Bronchial epithelial cell (primary cell): ENCODE data around the gene MRPL41. TPM values are rescaled to one million over a fixed set of nuclear protein-coding genes. Genes with fewer than 3 reads are reported as not detected.

ENCODE experiments used
- DNase-seq: peaks from one replicate; pipeline ENCODE4 v3.0.0-alpha.2; 2010; ENCODE audit warnings: low read depth
- FAIRE-seq: peaks from 2 replicates; lab custom pipeline; 2011; peaks lifted over from hg19 to GRCh38; lab: Jason Lieb, UNC
- H3K27me3 ChIP-seq: 2 replicates; pipeline ENCODE4 v1.5.1; 2011; ENCODE audit warnings: low read length; ENCODE audit not compliant: control insufficient read depth, insufficient read depth
- H3K36me3 ChIP-seq: 2 replicates; pipeline ENCODE4 v1.5.1; 2011; ENCODE audit warnings: low read length; ENCODE audit not compliant: control insufficient read depth, insufficient read depth
- H3K4me3 ChIP-seq: 2 replicates; pipeline ENCODE4 v1.5.1; 2011; ENCODE audit warnings: mild to moderate bottlenecking, low read depth, low read length, control low read depth
- CTCF ChIP-seq: IDR thresholded peaks from 2 replicates; pipeline ENCODE4 v1.5.1; 2011; ENCODE audit warnings: mild to moderate bottlenecking, moderate library complexity, low read length, control low read depth, inconsistent platforms; ENCODE audit not compliant: insufficient read depth, severe bottlenecking
- total RNA-seq: library from RNA; depleted of rRNA; stranded (reverse); fragments of >200 nt; gene quantifications from 2 replicates; pipeline ENCODE4 v1.2.1, GENCODE V29; 2014

MRPL41 gene
- total RNA-seq, 1 donor from 2014 or later: 64.2 TPM

DNA sequence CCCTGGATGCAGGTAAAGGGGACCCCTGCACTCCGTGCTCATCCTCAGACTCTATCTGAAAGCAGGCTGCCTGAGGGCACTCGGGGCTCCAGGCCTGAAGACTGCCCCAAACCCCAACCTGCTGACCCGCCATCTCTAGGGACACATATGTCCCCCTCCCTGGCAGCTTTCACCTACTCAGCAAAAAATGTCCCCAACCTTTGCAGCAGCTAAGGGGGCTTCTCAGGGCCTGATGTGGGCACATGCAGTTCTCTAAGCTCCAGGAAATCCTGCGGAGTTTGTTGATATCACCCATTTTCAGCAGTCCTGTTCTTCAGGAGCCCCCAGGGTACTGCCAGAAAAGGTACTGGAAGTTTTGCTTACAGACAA is 29.3 kb downstream of the MRPL41 start:
- no peak for TF ChIP-seq CTCF
- Histone ChIP-seq H3K36me3 (peaks cover 22% of the 10 kb centered on the region), H3K4me3 (no peak overlapping the region), H3K27me3 (no peaks in the 10 kb centered on the region)
- DNase-seq (no peak), FAIRE-seq (peak; percentile 28)

DNA sequence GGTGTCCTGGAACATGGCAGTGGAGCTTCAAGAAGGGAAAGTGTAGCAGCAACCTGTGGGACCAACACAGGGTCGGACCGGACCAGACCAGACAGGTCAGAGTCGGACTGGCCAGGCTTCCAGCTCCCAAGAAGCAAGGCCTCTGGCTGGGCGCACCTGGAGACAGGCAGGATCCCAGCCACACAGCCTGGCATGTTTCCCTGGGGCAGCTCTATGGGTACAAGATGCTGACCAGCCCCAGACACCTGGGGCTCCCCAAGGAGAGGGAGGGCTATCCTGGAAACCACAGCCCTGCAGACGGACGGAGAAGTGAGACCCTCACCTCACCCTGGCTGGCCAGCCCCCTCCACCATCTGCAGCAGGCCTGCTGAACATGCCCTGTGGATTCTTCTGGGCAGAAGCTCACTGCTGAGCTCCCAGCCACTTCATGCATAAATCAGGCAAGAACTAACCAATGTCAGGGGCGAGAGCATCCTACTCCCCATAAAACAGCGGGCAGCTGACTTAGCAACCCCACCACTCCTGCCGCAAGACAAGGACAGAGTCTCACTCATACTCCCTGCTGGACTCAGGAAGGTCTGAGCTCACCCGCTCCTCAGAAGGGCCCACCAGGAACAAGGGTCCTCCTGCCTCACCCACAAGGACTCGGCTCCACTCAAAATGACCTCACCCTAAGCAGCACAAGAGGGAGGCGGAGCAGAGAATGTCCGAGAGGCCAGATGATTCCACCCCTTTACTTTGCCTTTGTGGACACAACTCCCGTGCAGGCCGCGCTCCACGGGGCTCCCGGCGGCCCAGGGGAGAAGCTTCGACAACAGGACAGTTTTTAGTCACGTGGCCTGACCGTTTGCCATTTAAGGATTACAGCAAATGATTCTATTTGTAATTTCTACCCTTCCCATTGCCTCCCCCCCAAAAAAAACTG is 29.9 kb downstream of the MRPL41 start:
- H3K36me3 ChIP-seq: peaks cover 22% of the 10 kb centered on the region
- FAIRE-seq: no peak
- no peak for TF ChIP-seq CTCF
- DNase-seq: no peak
- H3K27me3 ChIP-seq: no peaks in the 10 kb centered on the region
- H3K4me3 ChIP-seq: no peak overlapping the region

DNA sequence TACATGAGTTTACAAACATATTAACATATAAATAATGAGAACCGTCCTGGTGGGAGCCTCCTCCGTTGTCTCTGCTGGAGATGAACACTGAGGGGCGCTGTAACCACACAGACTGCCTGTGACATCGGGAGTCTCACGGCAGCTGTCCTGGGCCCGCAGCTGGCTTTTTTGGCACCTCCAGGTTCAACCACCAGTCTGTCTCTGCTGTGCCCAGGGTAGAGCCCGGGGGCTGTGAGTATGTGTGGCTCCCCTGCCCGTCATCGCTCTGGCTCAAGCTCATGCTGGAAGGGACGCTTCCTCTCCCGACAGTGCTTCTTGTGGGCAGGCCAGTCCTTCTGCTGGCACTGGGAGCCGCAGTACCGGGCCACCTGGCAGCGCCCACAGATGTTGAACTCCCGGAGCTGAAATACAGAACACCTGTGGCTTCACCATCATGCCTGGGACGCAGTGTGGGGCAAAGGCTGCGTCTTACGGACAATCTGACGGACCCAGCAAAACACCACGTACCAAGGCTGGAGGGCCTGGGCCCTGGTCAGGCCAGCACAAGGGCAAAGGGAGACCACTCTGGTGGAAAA is 30.7 kb downstream of the MRPL41 start:
- DNase-seq: no peak
- Histone ChIP-seq H3K27me3 (no peaks in the 10 kb centered on the region), H3K4me3 (no peak overlapping the region), H3K36me3 (peaks cover 22% of the 10 kb centered on the region)
- no peak for FAIRE-seq
- peak; percentile 37 for TF ChIP-seq CTCF

DNA sequence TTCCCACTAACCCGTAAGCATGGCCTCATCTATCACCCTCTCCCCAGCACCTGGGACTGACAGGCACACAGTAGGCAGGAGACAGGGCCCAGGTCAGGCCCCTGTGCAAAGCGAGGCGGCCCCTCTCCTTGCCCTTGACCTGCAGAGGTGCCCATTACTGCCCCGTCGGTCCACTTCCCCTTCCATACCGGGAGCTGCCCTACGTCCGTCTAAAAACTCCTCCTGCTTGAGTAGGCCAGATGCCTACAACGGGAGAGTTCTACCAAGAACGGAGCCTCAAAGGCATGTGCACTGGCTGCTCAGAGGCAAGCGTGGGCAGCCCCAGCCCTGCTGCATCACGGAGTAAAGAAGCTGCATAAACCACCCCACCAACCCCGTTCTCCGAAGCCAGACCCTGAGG is 31.7 kb downstream of the MRPL41 start:
- DNase-seq (no peak), FAIRE-seq (no peak)
- H3K36me3 ChIP-seq: peaks cover 30% of the 10 kb centered on the region
- H3K27me3 ChIP-seq: no peaks in the 10 kb centered on the region
- TF ChIP-seq CTCF: no peak
- H3K4me3 ChIP-seq: no peak overlapping the region

DNA sequence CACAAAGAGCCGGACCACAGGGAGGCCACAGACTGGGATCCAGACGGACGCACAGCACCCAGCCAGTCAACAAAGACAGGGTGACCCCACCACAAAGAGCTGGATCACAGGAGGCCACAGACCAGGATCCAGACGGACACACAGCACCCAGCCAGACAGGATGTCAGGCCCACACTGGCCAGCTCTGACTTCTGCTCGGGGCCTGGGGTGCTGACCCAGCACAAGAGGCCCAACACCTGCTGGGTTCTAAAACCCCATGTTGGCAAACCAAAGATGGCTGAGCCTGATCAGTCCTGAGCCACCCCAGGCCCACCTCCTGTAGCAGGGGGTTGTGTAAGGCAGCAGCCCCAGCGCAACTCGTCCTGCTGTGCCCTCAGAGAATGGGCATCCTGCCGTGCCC is 32.3 kb downstream of the MRPL41 start:
- no peak overlapping the region for H3K4me3 ChIP-seq
- FAIRE-seq: no peak

More for the DNA sequence above, 32.3 kb downstream of the MRPL41 start:
- DNase-seq: no peak
- H3K36me3 ChIP-seq: peaks cover 32% of the 10 kb centered on the region
- no peaks in the 10 kb centered on the region for H3K27me3 ChIP-seq
- no peak for TF ChIP-seq CTCF
